Neural progenitor cell (in vitro differentiated cells): ENCODE measurements around the gene RAPGEF2. TPM values are rescaled to one million over a fixed set of nuclear protein-coding genes. Genes with fewer than 3 reads are reported as not detected.
A peak's percentile ranks its signal among the peaks of the same experiment; 100 is the strongest.

Experiments used
- DNase-seq: peaks from one replicate; pipeline ENCODE4 v3.0.0-alpha.2; 2016; ENCODE audit warnings: low spot score
- H2AFZ ChIP-seq: fragments of 200-600 bp; sonication (generic); replicated peaks from 2 replicates; pipeline ENCODE4 v1.6.1; 2016; ENCODE audit warnings: antibody characterized with exemption
- H3F3A ChIP-seq: fragments of 200-600 bp; sonication (generic); 2 replicates; pipeline ENCODE4 v1.6.1; 2016; ENCODE audit warnings: antibody characterized with exemption, low read depth
- H3K27ac ChIP-seq: fragments of 200-600 bp; sonication (generic); 2 replicates; pipeline ENCODE4 v1.5.1; 2016; ENCODE audit warnings: mild to moderate bottlenecking
- H3K27me3 ChIP-seq: fragments of 200-600 bp; sonication (generic); 2 replicates; pipeline ENCODE4 v1.6.1; 2016; ENCODE audit warnings: mild to moderate bottlenecking, moderate library complexity
- H3K36me3 ChIP-seq: fragments of 200-600 bp; sonication (generic); 2 replicates; pipeline ENCODE4 v1.5.1; 2016
- H3K4me1 ChIP-seq: fragments of 200-600 bp; sonication (generic); 2 replicates; pipeline ENCODE4 v1.6.1; 2016; ENCODE audit warnings: mixed run types
- H3K4me2 ChIP-seq: fragments of 200-600 bp; sonication (generic); 2 replicates; pipeline ENCODE4 v1.6.1; 2016
- H3K4me3 ChIP-seq: fragments of 200-600 bp; sonication (generic); 2 replicates; pipeline ENCODE4 v1.5.1; 2016
- H3K79me2 ChIP-seq: fragments of 200-600 bp; sonication (generic); 2 replicates; pipeline ENCODE4 v1.6.1; 2016; ENCODE audit warnings: low read depth
- H3K9ac ChIP-seq: fragments of 200-600 bp; sonication (generic); 2 replicates; pipeline ENCODE4 v1.6.1; 2016
- H3K9me3 ChIP-seq: fragments of 200-600 bp; sonication (generic); 2 replicates; pipeline ENCODE4 v1.5.1; 2016; ENCODE audit warnings: low read depth
- H4K20me1 ChIP-seq: fragments of 200-600 bp; sonication (generic); 2 replicates; pipeline ENCODE4 v1.6.1; 2016; ENCODE audit warnings: low read depth
- H3K27ac Mint-ChIP-seq: 3 replicates; pipeline ENCODE4 v1.8.0; 2021; ENCODE audit warnings: mixed read lengths
- H3K27me3 Mint-ChIP-seq: 2 replicates; pipeline ENCODE4 v1.8.0; 2022; ENCODE audit warnings: low read depth, mild to moderate bottlenecking, inconsistent platforms, moderate library complexity, mixed read lengths; ENCODE audit not compliant: insufficient read depth
- H3K36me3 Mint-ChIP-seq: 3 replicates; pipeline ENCODE4 v1.8.0; 2021; ENCODE audit warnings: mixed read lengths
- H3K4me1 Mint-ChIP-seq: 3 replicates; pipeline ENCODE4 v1.8.0; 2021; ENCODE audit warnings: mixed read lengths
- H3K4me3 Mint-ChIP-seq: 3 replicates; pipeline ENCODE4 v1.8.0; 2021; ENCODE audit warnings: mild to moderate bottlenecking, moderate library complexity, mixed read lengths
- H3K9me3 Mint-ChIP-seq: 3 replicates; pipeline ENCODE4 v1.8.0; 2020; ENCODE audit warnings: mixed read lengths
- CTCF ChIP-seq: fragments of 200-600 bp; sonication (generic); IDR thresholded peaks from 2 replicates; pipeline ENCODE4 v1.5.1; 2017; ENCODE audit warnings: antibody characterized with exemption, mild to moderate bottlenecking
- EZH2 ChIP-seq: fragments of 200-600 bp; sonication (generic); IDR thresholded peaks from 2 replicates; pipeline ENCODE4 v1.6.1; 2017; ENCODE audit warnings: antibody characterized with exemption, mild to moderate bottlenecking, moderate library complexity
- EZH2phosphoT487 ChIP-seq: fragments of 200-600 bp; sonication (generic); IDR thresholded peaks from 2 replicates; pipeline ENCODE4 v1.6.1; 2017; ENCODE audit warnings: antibody characterized with exemption
- total RNA-seq: library from RNA; depleted of rRNA; stranded (reverse); fragments of >200 nt; gene quantifications from 2 replicates; pipeline ENCODE4 v1.2.3, GENCODE V29; 2015; ENCODE audit warnings: low replicate concordance

Gene RAPGEF2
- total RNA-seq, 1 donor from 2014 or later, result 70.4 TPM

GRCh38 chr4:159153669-159154068, 50.8 kb downstream of the RAPGEF2 start:
- Mint-ChIP-seq H3K4me3 (no peak overlapping the region), H3K4me1 (peaks cover 15% of the 10 kb centered on the region), H3K27me3 (no peaks in the 10 kb centered on the region), H3K9me3 (no peaks in the 10 kb centered on the region), H3K36me3 (peaks cover 2% of the 10 kb centered on the region), H3K27ac (no peak overlapping the region)
- Histone ChIP-seq H3K36me3 (no peaks in the 10 kb centered on the region), H3K4me3 (no peak overlapping the region), H3K9me3 (no peaks in the 10 kb centered on the region), H3F3A (peaks cover 21% of the 10 kb centered on the region), H2AFZ (no peak overlapping the region), H3K4me2 (no peak overlapping the region), H3K9ac (no peak overlapping the region), H3K4me1 (peaks cover 48% of the 10 kb centered on the region), H4K20me1 (peaks cover 36% of the 10 kb centered on the region), H3K79me2 (peaks cover 94% of the 10 kb centered on the region), H3K27ac (no peak overlapping the region), H3K27me3 (no peaks in the 10 kb centered on the region)
- TF ChIP-seq EZH2phosphoT487, result no peak
- TF ChIP-seq CTCF, result no peak
- no peak for TF ChIP-seq EZH2
- no peak for DNase-seq

- Histone ChIP-seq H3K4me2 (peak overlapping the region; percentile 49), H4K20me1 (peaks cover 49% of the 10 kb centered on the region), H3K4me1 (peaks cover 60% of the 10 kb centered on the region), H3K27me3 (no peaks in the 10 kb centered on the region), H3K36me3 (no peaks in the 10 kb centered on the region), H3K4me3 (no peak overlapping the region), H3K79me2 (peaks cover 87% of the 10 kb centered on the region), H3F3A (peaks cover 28% of the 10 kb centered on the region), H3K9ac (no peak overlapping the region), H2AFZ (no peak overlapping the region), H3K27ac (no peak overlapping the region), H3K9me3 (no peaks in the 10 kb centered on the region)
- no peaks in the 10 kb centered on the region for H3K9me3 Mint-ChIP-seq
- no peaks in the 10 kb centered on the region for H3K27me3 Mint-ChIP-seq
- DNase-seq, result no peak
- H3K27ac Mint-ChIP-seq, result no peak overlapping the region
- H3K4me1 Mint-ChIP-seq, result peaks cover 18% of the 10 kb centered on the region
- TF ChIP-seq CTCF, result no peak
- TF ChIP-seq EZH2, result no peak
- no peak for TF ChIP-seq EZH2phosphoT487
- H3K36me3 Mint-ChIP-seq, result peaks cover 2% of the 10 kb centered on the region
- H3K4me3 Mint-ChIP-seq, result no peak overlapping the region
Measured at GRCh38 chr4:159155119-159155518, 52.2 kb downstream of the RAPGEF2 start.

- Histone ChIP-seq H4K20me1 (peaks cover 62% of the 10 kb centered on the region), H2AFZ (no peak overlapping the region), H3K9ac (no peak overlapping the region), H3K27ac (peak overlapping the region; percentile 77), H3K79me2 (peaks cover 80% of the 10 kb centered on the region), H3K9me3 (no peaks in the 10 kb centered on the region), H3K27me3 (no peaks in the 10 kb centered on the region), H3K4me1 (peaks cover 52% of the 10 kb centered on the region), H3K4me2 (peak overlapping the region; percentile 75), H3K4me3 (peak overlapping the region; percentile 21), H3F3A (peaks cover 30% of the 10 kb centered on the region), H3K36me3 (no peaks in the 10 kb centered on the region)
- Mint-ChIP-seq H3K27me3 (no peaks in the 10 kb centered on the region), H3K27ac (no peak overlapping the region), H3K36me3 (peaks cover 2% of the 10 kb centered on the region), H3K9me3 (no peaks in the 10 kb centered on the region), H3K4me3 (no peak overlapping the region), H3K4me1 (peaks cover 18% of the 10 kb centered on the region)
- DNase-seq, result peak; percentile 54
- TF ChIP-seq EZH2phosphoT487, result peak; percentile 90
- TF ChIP-seq EZH2, result no peak
Measured at GRCh38 chr4:159158083-159158617, 55.3 kb downstream of the RAPGEF2 start.

GRCh38 chr4:159158985-159159384, 56.1 kb downstream of the RAPGEF2 start:
- TF ChIP-seq EZH2 (no peak), CTCF (no peak), EZH2phosphoT487 (no peak)
- DNase-seq, result peak; percentile 25
- Histone ChIP-seq H3K27ac (peak overlapping the region; percentile 77), H3F3A (peaks cover 30% of the 10 kb centered on the region), H3K9ac (no peak overlapping the region), H3K36me3 (no peaks in the 10 kb centered on the region), H3K4me1 (peaks cover 52% of the 10 kb centered on the region), H3K79me2 (peaks cover 78% of the 10 kb centered on the region), H2AFZ (no peak overlapping the region), H4K20me1 (peaks cover 62% of the 10 kb centered on the region), H3K4me2 (peak overlapping the region; percentile 75), H3K4me3 (peak overlapping the region; percentile 21), H3K9me3 (no peaks in the 10 kb centered on the region), H3K27me3 (no peaks in the 10 kb centered on the region)
- Mint-ChIP-seq H3K9me3 (peaks cover 3% of the 10 kb centered on the region), H3K27me3 (no peaks in the 10 kb centered on the region), H3K27ac (no peak overlapping the region), H3K4me3 (no peak overlapping the region), H3K4me1 (peaks cover 21% of the 10 kb centered on the region), H3K36me3 (no peaks in the 10 kb centered on the region)
